Measurements from ENCODE around the gene GNRHR.

- TF ChIP-seq TAF1 (IDR thresholded peaks at IDR 0.05; ENCODE audit: borderline replicate concordance, low read depth, low read length): no peak
- no peak for TF ChIP-seq CTCF (IDR thresholded peaks at IDR 0.05)
- no peak for TF ChIP-seq RAD21 (IDR thresholded peaks at IDR 0.05; ENCODE audit: low read length)
- TF ChIP-seq FOSL2 (IDR thresholded peaks at IDR 0.05; ENCODE audit: borderline replicate concordance, low read depth): no peak
- TF ChIP-seq, protein P1, sequence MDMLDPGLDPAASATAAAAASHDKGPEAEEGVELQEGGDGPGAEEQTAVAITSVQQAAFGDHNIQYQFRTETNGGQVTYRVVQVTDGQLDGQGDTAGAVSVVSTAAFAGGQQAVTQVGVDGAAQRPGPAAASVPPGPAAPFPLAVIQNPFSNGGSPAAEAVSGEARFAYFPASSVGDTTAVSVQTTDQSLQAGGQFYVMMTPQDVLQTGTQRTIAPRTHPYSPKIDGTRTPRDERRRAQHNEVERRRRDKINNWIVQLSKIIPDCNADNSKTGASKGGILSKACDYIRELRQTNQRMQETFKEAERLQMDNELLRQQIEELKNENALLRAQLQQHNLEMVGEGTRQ (IDR thresholded peaks at IDR 0.05; ENCODE audit: borderline replicate concordance, low read depth, low read length): no peak
- no peak for TF ChIP-seq POLR2AphosphoS5 (IDR thresholded peaks at IDR 0.05; ENCODE audit: low read depth, low read length)
- no peak for TF ChIP-seq RCOR1 (IDR thresholded peaks at IDR 0.05; ENCODE audit: low read length)
- no peak for TF ChIP-seq TEAD4 (IDR thresholded peaks at IDR 0.05; ENCODE audit: borderline replicate concordance, insufficient read depth)
Measured at GRCh38 chr4:67691328-67691727, 62.9 kb downstream of the GNRHR start.

Measured in SK-N-SH (cell line).